ENCODE results near the gene SLC35F3.

- TF ChIP-seq POLR2A (IDR thresholded peaks at IDR 0.05) (no peak), CTCF (IDR thresholded peaks at IDR 0.05) (no peak)
Observed at GRCh38 chr1:234311414-234311813, 406.9 kb downstream of the SLC35F3 start.
